Activated CD4-positive, alpha-beta T cell treated with anti-CD3 and anti-CD28 coated beads, Interleukin-2, amount 10 ng/mL, durations not matched to agents 24 days and 14 days (primary cell): Measurements from ENCODE around the gene OAS1. TPM values are rescaled to one million over a fixed set of nuclear protein-coding genes. Genes with fewer than 3 reads are reported as not detected.

Experiments
- total RNA-seq: library from RNA; stranded (reverse); gene quantifications from 2 replicates; pipeline ENCODE4 v1.2.3, GENCODE V29; 2022

Gene OAS1
- total RNA-seq, 1 donor from 2014 or later, result 28.0 TPM

Other genes with a start within 250 kb of the OAS1 start
- gene RPH3A, start 115.2 kb upstream of the OAS1 start, total RNA-seq, result not detected in 2 replicates
- gene OAS3, start 31.5 kb downstream of the OAS1 start, total RNA-seq, result 47.5 and 48.9 TPM in 2 replicates
- 111 and 118 TPM in 2 replicates for gene OAS2, start 71.6 kb downstream of the OAS1 start, total RNA-seq
- 0.09 and 0.21 TPM in 2 replicates for gene DTX1, start 149.8 kb downstream of the OAS1 start, total RNA-seq
- gene RASAL1, start 228.8 kb downstream of the OAS1 start, total RNA-seq, result 0.52 and 1.1 TPM in 2 replicates
- not detected in 2 replicates for gene CFAP73, start 242.8 kb downstream of the OAS1 start, total RNA-seq